Activated CD8-positive, alpha-beta memory T cell treated with anti-CD3 and anti-CD28 coated beads for 24 hours (primary cell): Measurements from ENCODE around the gene A4GALT.

ENCODE experiments used
- DNase-seq: peaks from one replicate; pipeline ENCODE4 v3.0.0-alpha.2; 2020

Gene A4GALT

DNA sequence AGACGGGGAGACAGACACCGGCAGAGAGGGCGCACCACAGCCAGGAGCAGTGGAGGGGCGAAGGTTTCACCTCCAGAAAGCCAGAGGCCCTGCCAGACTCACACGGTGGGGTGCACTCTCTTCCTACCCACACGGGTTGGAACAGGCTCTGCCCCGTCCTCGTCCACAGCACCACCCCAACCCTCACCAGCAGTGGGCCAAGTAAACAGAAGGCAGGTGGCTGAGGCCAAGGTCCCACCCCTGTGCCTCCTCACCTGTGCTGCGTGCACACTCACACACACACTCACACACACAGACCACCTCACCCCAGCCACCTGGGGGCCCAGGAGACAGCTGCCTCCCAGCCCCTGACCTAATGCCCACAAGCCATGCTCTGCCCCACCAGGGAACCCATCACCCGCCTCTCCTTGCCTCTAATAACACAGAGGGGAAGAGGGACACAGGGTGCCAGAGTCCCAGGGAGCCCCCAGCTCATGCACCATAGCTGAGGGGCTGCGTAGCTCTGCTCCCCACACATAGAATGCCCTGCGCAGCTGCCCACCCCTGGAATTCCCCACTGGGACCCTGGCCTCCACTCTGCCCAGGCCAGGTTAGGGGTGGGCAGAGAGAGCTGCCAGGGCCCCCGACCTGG, 74.6 kb downstream of the A4GALT start:
- DNase-seq: no peak

DNA sequence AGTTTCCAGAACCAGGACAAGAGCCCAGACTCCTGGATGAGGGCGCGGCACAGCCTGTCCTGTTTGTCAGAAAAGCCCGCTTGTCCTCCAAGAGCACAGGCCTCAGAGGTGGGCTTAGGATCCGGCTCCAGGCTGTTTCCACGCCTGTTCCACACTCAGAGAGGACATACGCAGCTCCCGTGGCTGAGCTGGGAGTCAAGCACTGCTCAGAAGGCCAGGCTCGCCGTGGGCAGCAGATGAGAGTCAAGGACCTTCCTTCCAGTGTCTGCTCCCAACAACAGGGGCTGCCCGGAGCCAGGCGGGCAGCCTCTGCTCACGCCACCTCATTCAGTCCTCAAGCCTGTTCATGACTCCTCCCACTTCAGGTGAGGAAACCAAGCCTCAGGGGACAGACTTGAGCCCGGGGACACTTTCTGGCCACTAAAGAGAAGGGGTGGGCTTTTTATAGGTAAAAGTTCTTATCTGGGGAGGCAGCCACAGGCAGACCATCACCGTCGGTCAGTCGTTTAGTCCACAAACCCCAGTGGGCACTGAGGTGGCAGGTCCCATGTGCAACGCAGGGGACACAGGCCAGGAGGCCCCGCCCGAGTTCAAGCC, 75.2 kb downstream of the A4GALT start:
- DNase-seq: no peak

DNA sequence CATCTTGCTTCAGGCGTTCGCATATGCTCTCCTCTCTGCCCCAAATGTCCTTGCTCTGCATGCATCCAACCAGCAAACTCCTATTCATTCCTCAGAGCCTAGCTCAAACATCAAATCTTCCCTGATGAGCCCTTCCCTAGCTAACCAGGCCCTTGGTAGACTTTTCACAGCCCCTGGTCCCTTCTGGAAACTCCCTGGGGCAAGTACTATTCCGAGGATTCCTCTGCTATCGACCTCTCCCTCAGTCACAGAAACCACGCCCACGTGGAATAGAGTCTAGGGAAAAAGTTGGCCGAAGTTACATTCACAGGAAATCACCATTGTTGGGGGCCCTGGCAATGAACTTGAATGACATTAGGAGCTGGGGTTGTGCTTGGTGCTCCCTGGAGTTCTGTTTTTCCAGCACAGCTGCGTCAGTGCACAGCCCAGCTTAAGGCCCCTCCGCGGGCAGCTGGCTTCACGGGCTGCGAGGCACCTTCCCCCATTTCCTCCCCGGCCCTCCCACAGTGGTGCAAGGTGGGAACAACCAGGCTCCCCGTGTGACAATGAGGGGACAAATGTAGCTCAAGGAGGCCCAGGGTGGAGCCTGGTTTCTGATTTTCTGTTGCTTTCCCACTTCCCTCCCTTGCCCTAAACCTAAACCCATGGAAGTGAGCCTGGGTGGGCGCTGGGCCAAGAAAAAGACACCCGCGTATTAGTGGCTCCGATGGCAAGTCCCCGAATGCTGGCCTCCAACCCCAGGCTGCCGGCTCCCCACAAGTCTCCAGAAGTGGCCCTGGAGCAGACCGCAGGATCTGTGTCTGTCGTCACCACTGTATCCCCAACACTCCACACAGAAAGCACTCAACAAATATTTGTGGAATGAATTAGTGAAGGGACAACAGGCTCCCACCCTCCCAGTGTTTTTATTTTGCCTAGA, 76.0 kb downstream of the A4GALT start:
- DNase-seq: no peak

DNA sequence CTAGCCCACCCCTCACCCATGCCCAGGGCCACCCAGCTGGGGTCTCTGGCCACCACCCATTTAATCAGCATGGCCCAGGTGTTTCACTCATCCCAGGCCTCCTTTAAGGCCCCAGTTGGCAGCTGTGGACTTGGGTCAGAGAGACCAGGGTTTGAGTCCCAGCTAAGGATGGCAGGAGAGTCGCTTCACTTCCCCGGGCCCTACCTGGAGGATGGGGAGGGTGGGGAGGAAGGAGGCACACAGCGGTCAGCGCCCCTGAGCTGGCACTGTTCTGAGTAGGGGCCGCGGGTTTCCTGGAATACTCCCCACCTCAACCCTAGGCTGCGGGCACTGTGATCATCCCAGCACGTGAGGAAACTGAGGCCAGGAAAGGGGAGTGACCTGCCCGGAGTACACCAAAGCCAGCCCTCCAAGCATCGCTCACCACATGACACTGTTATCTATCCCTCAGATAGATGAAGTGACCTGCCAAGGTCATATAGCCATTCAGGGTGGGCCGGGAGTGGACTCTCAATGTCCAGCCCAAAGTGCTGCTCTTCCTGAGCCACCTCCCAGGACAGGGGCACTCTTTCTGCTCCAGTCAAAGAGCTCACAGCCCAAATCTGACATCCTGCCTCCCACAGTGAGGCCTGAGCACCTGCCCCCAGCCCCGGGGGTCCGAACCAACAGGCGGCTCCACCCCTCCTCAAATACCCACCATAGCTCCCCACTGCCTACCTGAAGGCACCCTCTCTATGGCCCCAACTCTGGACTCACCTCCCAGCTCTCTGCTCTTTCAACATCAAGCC, 76.8 kb downstream of the A4GALT start:
- no peak for DNase-seq

DNA sequence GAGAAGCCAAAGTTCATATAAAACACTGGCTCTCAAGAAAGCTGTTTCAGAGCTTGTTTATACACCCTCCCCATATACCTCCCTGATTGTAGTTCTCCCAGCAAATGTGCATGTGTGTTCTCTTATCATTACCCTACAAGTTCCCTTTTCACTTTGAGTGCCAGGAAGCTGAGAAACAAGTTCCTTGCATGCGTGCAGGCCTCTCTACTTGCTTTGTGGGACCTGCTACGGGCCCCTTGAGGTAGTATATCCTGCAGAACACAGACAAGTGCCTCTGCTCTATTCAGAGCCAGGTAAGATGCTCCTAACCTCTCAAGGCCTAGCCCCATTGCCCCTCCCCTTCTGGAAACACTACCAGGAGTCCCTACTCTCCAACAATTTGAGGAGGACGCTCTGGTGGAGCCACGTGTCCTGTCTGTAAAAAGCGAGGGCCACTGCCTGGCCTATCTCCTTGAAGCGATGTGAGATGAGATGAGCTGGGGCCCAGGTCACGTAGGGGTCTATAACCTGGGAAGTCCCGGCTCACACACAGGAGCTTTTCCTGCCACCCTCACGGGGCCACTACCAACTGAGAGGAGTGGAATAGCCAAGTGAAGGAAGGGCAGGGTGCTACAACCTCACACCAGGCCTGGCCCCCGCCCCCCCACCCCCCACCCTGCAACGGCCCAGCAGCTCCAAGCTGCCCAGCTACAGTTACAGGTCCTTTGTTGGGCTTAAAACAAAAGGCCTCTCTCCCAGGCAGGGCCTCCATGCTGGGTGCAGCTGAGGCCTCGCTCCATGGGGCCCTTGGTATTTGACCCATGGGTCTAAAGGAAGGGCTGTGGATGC, 77.7 kb downstream of the A4GALT start:
- DNase-seq: no peak
